H1 (cell line): ENCODE data around the gene MAP6. TPM values are rescaled to one million over a fixed set of nuclear protein-coding genes. Genes with fewer than 3 reads are reported as not detected.

Experiments used
- ASH2L ChIP-seq: fragments of 200-600, 300-600 bp; sonication (generic); IDR thresholded peaks from one replicate; pipeline ENCODE4 v1.7.1; 2017; ENCODE audit warnings: low read length
- ATF3 ChIP-seq: IDR thresholded peaks from 2 replicates; pipeline ENCODE4 v1.6.1; 2011; ENCODE audit warnings: low read depth, mild to moderate bottlenecking, low read length; ENCODE audit not compliant: insufficient read depth
- BRCA1 ChIP-seq: IDR thresholded peaks from 2 replicates; pipeline ENCODE4 v1.6.1; 2012; ENCODE audit warnings: low read depth, low read length, improper control_type of control experiment
- CHD1 ChIP-seq: IDR thresholded peaks from 2 replicates; pipeline ENCODE4 v1.6.1; 2012; ENCODE audit warnings: low read depth, low read length, improper control_type of control experiment
- CREB1 ChIP-seq: IDR thresholded peaks from 2 replicates; pipeline ENCODE4 v1.6.1; 2012; ENCODE audit warnings: inconsistent platforms
- FOSL1 ChIP-seq: IDR thresholded peaks from 2 replicates; pipeline ENCODE4 v1.6.1; 2011; ENCODE audit warnings: mild to moderate bottlenecking, low read depth, low read length, moderate library complexity; ENCODE audit not compliant: insufficient read depth
- GABPA ChIP-seq: IDR thresholded peaks from 2 replicates; pipeline ENCODE4 v1.6.1; 2011; ENCODE audit warnings: mild to moderate bottlenecking, low read length, moderate library complexity, borderline replicate concordance; ENCODE audit not compliant: insufficient read depth
- GTF2F1 ChIP-seq: IDR thresholded peaks from 2 replicates; pipeline ENCODE4 v1.6.1; 2012; ENCODE audit warnings: low read depth, low read length, improper control_type of control experiment, borderline replicate concordance
- HDAC6 ChIP-seq: IDR thresholded peaks from one replicate; pipeline ENCODE4 v1.7.1; 2012; ENCODE audit warnings: low read depth, mild to moderate bottlenecking, inconsistent platforms, low read length, moderate library complexity
- JUN ChIP-seq: IDR thresholded peaks from 2 replicates; pipeline ENCODE4 v1.6.1; 2011; ENCODE audit warnings: low read depth, mild to moderate bottlenecking, improper control_type of control experiment, low read length
- KDM1A ChIP-seq: fragments of 200-600, 300-600 bp; sonication (generic); IDR thresholded peaks from 2 replicates; pipeline ENCODE4 v1.7.1; 2016; ENCODE audit warnings: mild to moderate bottlenecking, low read length, borderline replicate concordance
- KDM4A ChIP-seq: IDR thresholded peaks from one replicate; pipeline ENCODE4 v1.7.1; 2012; ENCODE audit warnings: low read depth, mild to moderate bottlenecking, moderate library complexity, low read length, inconsistent platforms; ENCODE audit not compliant: severe bottlenecking
- KDM5A ChIP-seq: fragments of 200-600 bp; IDR thresholded peaks from 2 replicates; pipeline ENCODE4 v1.7.1; 2012; ENCODE audit warnings: mild to moderate bottlenecking, low read length, inconsistent platforms, mixed read lengths
- MAX ChIP-seq: IDR thresholded peaks from 2 replicates; pipeline ENCODE4 v1.6.1; 2012; ENCODE audit warnings: inconsistent platforms
- NRF1 ChIP-seq: IDR thresholded peaks from 2 replicates; pipeline ENCODE4 v1.6.1; 2011; ENCODE audit warnings: mild to moderate bottlenecking, low read depth, low read length, improper control_type of control experiment
- PHF8 ChIP-seq: fragments of 200-600 bp; sonication (generic); conservative IDR thresholded peaks from 2 replicates; pipeline ENCODE4 v1.7.1; 2012; ENCODE audit warnings: low read depth, mild to moderate bottlenecking, inconsistent platforms, low read length, moderate library complexity
- POLR2A ChIP-seq, 2 experiments: IDR thresholded peaks; 1 replicate in 1 of 2; 2 replicates in 1 of 2; pipeline ENCODE4 v1.6.1; 2011; ENCODE audit warnings: low read depth in 2 of 2, low read length in 2 of 2, mild to moderate bottlenecking in 2 of 2; ENCODE audit errors: control extremely low read depth in 1 of 2
- POLR2AphosphoS5 ChIP-seq: IDR thresholded peaks from 2 replicates; pipeline ENCODE4 v1.6.1; 2011; ENCODE audit warnings: low read depth, low read length
- RAD21 ChIP-seq, 2 experiments: IDR thresholded peaks in 1 of 2; conservative IDR thresholded peaks in 1 of 2; 2 replicates each; pipeline ENCODE4 v1.6.1; 2011; ENCODE audit warnings: low read depth in 2 of 2, low read length in 2 of 2, improper control_type of control experiment in 1 of 2, inconsistent platforms in 1 of 2, mild to moderate bottlenecking in 1 of 2, moderate library complexity in 1 of 2
- RXRA ChIP-seq: IDR thresholded peaks from 2 replicates; pipeline ENCODE4 v1.6.1; 2011; ENCODE audit warnings: low read depth, mild to moderate bottlenecking, low read length, moderate library complexity; ENCODE audit not compliant: insufficient read depth
- SAP30 ChIP-seq: fragments of 300-600 bp; sonication (generic); IDR thresholded peaks from 2 replicates; pipeline ENCODE4 v1.7.1; 2012; ENCODE audit warnings: low read length, moderate library complexity, mild to moderate bottlenecking, inconsistent platforms; ENCODE audit not compliant: insufficient read depth, insufficient replicate concordance
- SP1 ChIP-seq: IDR thresholded peaks from 2 replicates; pipeline ENCODE4 v1.6.1; 2011; ENCODE audit warnings: low read depth, low read length
- TAF1 ChIP-seq: IDR thresholded peaks from 2 replicates; pipeline ENCODE4 v1.6.1; 2011; ENCODE audit warnings: mild to moderate bottlenecking, low read depth, low read length
- TEAD4 ChIP-seq: IDR thresholded peaks from 2 replicates; pipeline ENCODE4 v1.6.1; 2012; ENCODE audit warnings: low read depth, low read length, inconsistent platforms, mixed read lengths
- polyA plus RNA-seq, 7 experiments: library from polyadenylated mRNA; depleted of rRNA in 3 of 7; stranded (reverse) in 5 of 7; unstranded in 2 of 7; fragments of >200 nt in 5 of 7; fragments of 200-250 nt in 2 of 7; gene quantifications; 1 replicate in 5 of 7; 2 replicates in 1 of 7; 4 replicates in 1 of 7; pipeline versions ENCODE4 v1.2.1 to v1.2.3, GENCODE V29; 2011 to 2013; ENCODE audit warnings: missing spikeins in 2 of 7, mixed read lengths in 2 of 7
- total RNA-seq: library from RNA; stranded (reverse); fragmentation: NEBNext Ultra II Directional; extraction: Animal tissue kit (Norgen Biotek cat#: 25700); gene quantifications from 2 replicates; pipeline ENCODE4 v1.2.1, GENCODE V29; 2021

The MAP6 gene
- total and polyA plus RNA-seq, 2 of the 8 experiments (the other 6 are each of a cell fraction or from before 2014, with no cell fraction given), result 0.54 to 0.89 TPM

DNA sequence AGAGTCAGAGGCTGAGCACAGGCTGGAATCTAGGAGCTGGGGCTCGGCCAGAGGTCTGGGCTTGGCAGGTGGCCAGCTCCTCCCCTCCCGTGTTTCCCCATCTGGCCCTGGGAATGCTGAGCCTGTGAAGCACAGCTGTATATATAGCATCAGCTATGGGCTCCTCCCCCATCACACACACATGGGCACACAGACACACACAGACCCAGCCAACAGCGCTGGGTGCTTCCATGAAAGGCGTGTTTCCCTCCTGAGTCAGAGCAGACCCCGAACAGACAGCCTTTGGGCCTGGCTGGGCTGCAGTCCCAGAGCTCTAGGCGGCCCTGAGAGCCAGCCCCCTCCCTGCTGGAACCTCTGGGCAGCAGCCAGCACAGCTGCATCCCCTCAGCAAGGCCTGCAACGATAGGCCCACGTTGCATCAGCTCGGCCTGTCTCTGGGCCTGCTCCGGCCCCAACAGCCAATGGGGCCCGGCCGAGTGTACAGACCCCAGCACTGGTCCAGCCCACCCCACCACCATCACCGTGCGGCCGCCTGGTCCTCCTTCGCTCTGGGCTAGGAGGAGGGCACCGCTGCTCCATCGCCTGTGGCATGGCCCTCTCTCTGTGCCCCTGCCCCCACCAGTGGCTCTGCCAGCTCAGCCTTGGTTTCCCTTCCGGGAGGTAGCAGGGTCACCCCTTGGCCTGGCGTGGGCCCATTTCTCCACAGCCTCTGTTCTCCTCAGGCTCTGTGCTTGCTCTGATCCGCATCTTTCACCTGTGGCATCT, 114.4 kb downstream of the MAP6 start (continued):
- TF ChIP-seq GABPA (no peak), TAF1 (peak; percentile 30; the same call in 1 of the 2 replicates), PHF8 (no peak; the same call in 1 of the 2 replicates), SAP30 (no peak), GTF2F1 (no peak), SP1 (peak; percentile 73; the same call in 1 of the 2 replicates), ATF3 (no peak), TEAD4 (0 out of 2 replicates have a peak, but pooled peaks have one; percentile 4), MAX (no peak; the same call in 1 of the 2 replicates), BRCA1 (no peak), KDM1A (no peak), HDAC6 (no peak), KDM4A (no peak), KDM5A (no peak), FOSL1 (no peak), POLR2AphosphoS5 (no peak; the same call in none of the 2 replicates), NRF1 (no peak), CREB1 (no peak), RXRA (no peak), POLR2A (IDR thresholded peaks at IDR 0.05; ENCODE audit: control extremely low read depth in 1 of 2, low read depth in 2 of 2, low read length in 2 of 2) (0 out of 3 replicates have a peak, but pooled peaks of 1 of the 2 experiments have one; percentile 65), JUN (no peak), ASH2L (peak; percentile 41), CHD1 (no peak), RAD21 (IDR thresholded peaks at IDR 0.05 in 1 of 2, conservative IDR thresholded peaks at IDR 0.05 in 1 of 2; ENCODE audit: low read depth in 2 of 2, low read length in 2 of 2) (no peak)
